NT2/D1 (cell line): ENCODE measurements around the gene CTNND1.

Experiments used
- DNase-seq: peaks from one replicate; pipeline ENCODE4 v3.0.0-alpha.2; 2011; ENCODE audit warnings: low read depth, low spot score
- H3K27me3 ChIP-seq: 2 replicates; pipeline ENCODE4 v1.6.0; 2011; ENCODE audit warnings: mild to moderate bottlenecking; ENCODE audit not compliant: insufficient read length, insufficient read depth
- H3K36me3 ChIP-seq: 2 replicates; pipeline ENCODE4 v1.6.1; 2011; ENCODE audit warnings: mild to moderate bottlenecking, low read length, mixed read lengths; ENCODE audit not compliant: insufficient read depth, insufficient read length
- H3K4me1 ChIP-seq: 2 replicates; pipeline ENCODE4 v1.5.1; 2011; ENCODE audit not compliant: insufficient read depth, insufficient read length
- H3K4me3 ChIP-seq: 2 replicates; pipeline ENCODE4 v1.5.1; 2011; ENCODE audit warnings: low read depth; ENCODE audit not compliant: insufficient read length
- H3K9ac ChIP-seq: 2 replicates; pipeline ENCODE4 v1.6.0; 2011; ENCODE audit warnings: low read depth; ENCODE audit not compliant: insufficient read length
- H3K9me3 ChIP-seq: 2 replicates; pipeline ENCODE4 v1.5.1; 2011; ENCODE audit warnings: mild to moderate bottlenecking, low read length; ENCODE audit not compliant: insufficient read depth
- SUZ12 ChIP-seq: IDR thresholded peaks from 2 replicates; pipeline ENCODE4 v1.6.1; 2011; ENCODE audit not compliant: insufficient read length, insufficient read depth; ENCODE audit errors: extremely low read depth
- YY1 ChIP-seq: IDR thresholded peaks from 2 replicates; pipeline ENCODE4 v1.6.1; 2011; ENCODE audit not compliant: insufficient read length, insufficient read depth
- ZNF274 ChIP-seq: IDR thresholded peaks from 2 replicates; pipeline ENCODE4 v1.6.1; 2011; ENCODE audit warnings: mild to moderate bottlenecking, low read depth, low read length

CTNND1 gene

GRCh38 chr11:57729479-57729878, 32.1 kb upstream of the CTNND1 start:
- no peak overlapping the region for H3K9ac ChIP-seq
- H3K4me1 ChIP-seq = peaks cover 3% of the 10 kb centered on the region
- H3K4me3 ChIP-seq = no peak overlapping the region
- H3K36me3 ChIP-seq = peaks cover 24% of the 10 kb centered on the region
- H3K27me3 ChIP-seq = no peaks in the 10 kb centered on the region
- no peaks in the 10 kb centered on the region for H3K9me3 ChIP-seq
- TF ChIP-seq SUZ12 (no peak), YY1 (no peak), ZNF274 (no peak)
- no peak for DNase-seq

DNA sequence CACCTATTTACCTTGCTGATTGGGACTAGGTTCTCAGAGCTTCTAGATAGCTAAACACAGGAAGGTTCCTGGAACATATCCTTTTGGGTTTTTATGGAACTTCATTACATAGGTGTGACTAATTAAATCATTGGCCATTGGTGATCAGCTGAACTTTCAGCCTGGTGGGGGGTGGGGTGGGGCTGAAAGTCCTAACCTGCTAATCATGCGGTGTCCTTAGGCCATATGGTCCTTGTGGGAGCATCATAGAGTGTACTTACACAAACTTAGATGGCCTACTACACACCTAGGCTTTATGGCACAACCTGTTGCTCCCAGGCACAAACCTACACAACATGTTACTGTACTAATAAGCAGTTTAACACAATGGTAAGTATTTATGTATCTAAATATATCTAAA, 28.9 kb upstream of the CTNND1 start:
- H3K36me3 ChIP-seq = peaks cover 22% of the 10 kb centered on the region
- H3K9ac ChIP-seq = no peak overlapping the region
- no peak for TF ChIP-seq YY1
- no peak for TF ChIP-seq SUZ12
- no peak for TF ChIP-seq ZNF274
- H3K4me3 ChIP-seq = no peak overlapping the region
- DNase-seq = no peak
- H3K9me3 ChIP-seq = no peaks in the 10 kb centered on the region
- H3K27me3 ChIP-seq = no peaks in the 10 kb centered on the region
- H3K4me1 ChIP-seq = peaks cover 3% of the 10 kb centered on the region

GRCh38 chr11:57735619-57736298, 25.8 kb upstream of the CTNND1 start:
- H3K27me3 ChIP-seq = no peaks in the 10 kb centered on the region
- DNase-seq = no peak
- TF ChIP-seq YY1 = no peak
- no peak for TF ChIP-seq ZNF274
- no peak for TF ChIP-seq SUZ12
- no peak overlapping the region for H3K4me3 ChIP-seq
- H3K9me3 ChIP-seq = no peaks in the 10 kb centered on the region
- H3K4me1 ChIP-seq = peaks cover 3% of the 10 kb centered on the region
- peaks cover 42% of the 10 kb centered on the region for H3K36me3 ChIP-seq
- H3K9ac ChIP-seq = no peak overlapping the region

DNA sequence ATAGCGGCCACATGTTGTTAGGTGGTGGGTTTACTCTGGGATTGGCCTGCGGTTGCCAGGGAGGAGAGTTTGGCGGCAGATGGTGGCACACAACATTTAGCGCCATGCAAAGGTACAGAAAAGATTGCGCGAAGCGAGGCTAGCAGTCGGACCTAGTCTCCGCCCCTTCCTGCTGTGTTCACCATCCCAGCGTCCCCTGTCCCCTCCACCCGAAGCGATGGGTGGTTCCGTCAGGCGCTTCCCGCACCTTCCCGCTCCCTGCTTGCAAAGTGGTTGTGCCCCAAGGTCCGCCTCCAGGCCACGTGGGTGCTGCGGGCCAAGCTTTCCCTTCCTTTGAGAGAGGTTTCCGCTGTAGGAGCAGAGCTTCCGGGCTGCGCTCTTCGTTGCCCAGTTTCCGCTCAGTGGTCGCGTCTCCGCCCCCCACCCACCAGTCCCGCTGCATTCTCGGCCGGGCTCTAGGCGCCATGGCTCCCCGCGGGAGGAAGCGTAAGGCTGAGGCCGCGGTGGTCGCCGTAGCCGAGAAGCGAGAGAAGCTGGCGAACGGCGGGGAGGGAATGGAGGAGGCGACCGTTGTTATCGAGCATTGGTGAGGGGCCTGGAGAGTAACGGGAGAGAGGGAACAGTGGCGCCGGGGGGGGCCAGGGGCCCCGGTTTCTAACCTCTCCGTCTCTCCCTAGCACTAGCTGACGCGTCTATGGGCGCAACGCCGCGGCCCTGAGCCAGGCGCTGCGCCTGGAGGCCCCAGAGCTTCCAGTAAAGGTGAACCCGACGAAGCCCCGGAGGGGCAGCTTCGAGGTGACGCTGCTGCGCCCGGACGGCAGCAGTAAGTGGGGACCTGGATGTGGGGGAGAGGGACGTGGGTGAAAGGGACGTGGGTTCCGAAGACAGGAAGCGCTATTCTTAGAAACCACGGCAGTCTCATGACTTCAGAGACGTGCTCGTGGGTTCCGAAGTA, 20.2 kb upstream of the CTNND1 start, which contains the start of gene SELENOH:
Gene SELENOH (plus strand): TSS at position 360 of the 955 bp plus-strand sequence. CDS start 105 bp downstream, at position 465.
- Histone ChIP-seq H3K9me3 (no peaks in the 10 kb centered on the region), H3K4me1 (no peaks in the 10 kb centered on the region), H3K9ac (peak within 1 kb of the TSS; percentile 91), H3K4me3 (peak within 1 kb of the TSS; percentile 91), H3K36me3 (peaks cover 75% of the 10 kb centered on the region), H3K27me3 (no peaks in the 10 kb centered on the region)
- peak; percentile 97 for DNase-seq
- TF ChIP-seq SUZ12 (no peak), YY1 (peak; percentile 50)

- Histone ChIP-seq H3K9ac (peak overlapping the region; percentile 91), H3K4me3 (peak overlapping the region; percentile 91), H3K36me3 (peaks cover 73% of the 10 kb centered on the region), H3K9me3 (no peaks in the 10 kb centered on the region), H3K4me1 (no peaks in the 10 kb centered on the region), H3K27me3 (no peaks in the 10 kb centered on the region)
- TF ChIP-seq ZNF274 = no peak
- no peak for TF ChIP-seq YY1
- TF ChIP-seq SUZ12 = no peak
- no peak for DNase-seq
Observed at GRCh38 chr11:57742087-57742452, 19.5 kb upstream of the CTNND1 start.

DNA sequence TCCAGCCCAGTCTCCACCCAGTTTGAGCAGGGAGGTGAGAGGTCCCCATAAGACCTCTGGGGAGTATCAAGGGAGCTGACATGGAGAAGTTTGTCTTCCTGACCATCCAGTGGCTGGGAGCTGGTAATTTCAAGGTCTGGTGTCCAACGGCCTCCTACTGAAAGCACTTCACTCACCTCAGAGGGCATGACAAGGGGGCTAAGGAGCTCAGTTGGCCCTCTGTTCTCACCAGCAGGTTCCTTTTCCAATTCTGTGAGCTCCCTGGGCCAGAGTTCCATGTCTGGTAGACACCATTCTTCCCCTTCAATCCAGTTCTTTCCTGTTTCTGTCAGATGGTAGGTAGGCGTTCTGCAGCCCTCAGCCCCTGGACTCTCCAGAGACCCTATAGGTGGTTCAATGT, 17.2 kb upstream of the CTNND1 start:
- Histone ChIP-seq H3K9me3 (no peaks in the 10 kb centered on the region), H3K4me1 (no peaks in the 10 kb centered on the region), H3K9ac (no peak overlapping the region), H3K27me3 (no peaks in the 10 kb centered on the region), H3K36me3 (peaks cover 50% of the 10 kb centered on the region), H3K4me3 (no peak overlapping the region)
- DNase-seq = no peak
- TF ChIP-seq SUZ12 (no peak), YY1 (no peak), ZNF274 (no peak)

- H3K36me3 ChIP-seq = peaks cover 43% of the 10 kb centered on the region
- H3K4me3 ChIP-seq = no peak overlapping the region
- no peak overlapping the region for H3K9ac ChIP-seq
- no peak for TF ChIP-seq YY1
- TF ChIP-seq ZNF274 = no peak
- no peak for TF ChIP-seq SUZ12
- H3K27me3 ChIP-seq = no peaks in the 10 kb centered on the region
- H3K4me1 ChIP-seq = no peaks in the 10 kb centered on the region
- H3K9me3 ChIP-seq = no peaks in the 10 kb centered on the region
- no peak for DNase-seq
Observed at GRCh38 chr11:57745206-57745605, 16.4 kb upstream of the CTNND1 start.
